NCI-H460 (cell line): ENCODE measurements around the gene CARD19. TPM values are rescaled to one million over a fixed set of nuclear protein-coding genes. Genes with fewer than 3 reads are reported as not detected.
"Not testable (repeated sequence)": the region's sequence is repeated elsewhere in the genome, so short reads cannot be mapped to it uniquely, and the experiment has no call there.

ENCODE experiments used
- DNase-seq: peaks from one replicate; pipeline ENCODE4 v3.0.0-alpha.2; 2016; ENCODE audit warnings: low read depth; ENCODE audit errors: extremely low read depth
- total RNA-seq: library from RNA; depleted of rRNA; stranded (reverse); fragments of >200 nt; shearing (Covaris generic); gene quantifications from 2 replicates; pipeline ENCODE4 v1.2.3, GENCODE V29; 2014

Gene CARD19
- total RNA-seq, 1 experiment from 2014 or later: 62.7 TPM

GRCh38 chr9:93129691-93130500 lies 33.9 kb downstream of the CARD19 start:
- DNase-seq: no peak

GRCh38 chr9:93130861-93131481 lies 35.0 kb downstream of the CARD19 start:
- no peak for DNase-seq

- no peak for DNase-seq
Measured at GRCh38 chr9:93131599-93132286, 35.7 kb downstream of the CARD19 start.

GRCh38 chr9:93132287-93132927 lies 36.4 kb downstream of the CARD19 start:
- no peak for DNase-seq

GRCh38 chr9:93132946-93133680 lies 37.1 kb downstream of the CARD19 start:
- no peak for DNase-seq

- DNase-seq: no peak
Measured at GRCh38 chr9:93133681-93134014, 37.6 kb downstream of the CARD19 start.

- DNase-seq: peak; percentile 47
Measured at GRCh38 chr9:93134015-93134739, 38.2 kb downstream of the CARD19 start, which contains the start of gene NINJ1. Gene NINJ1 (minus strand): TSS chr9:93134251. CDS start chr9:93134217, 34 bp downstream.

GRCh38 chr9:93134740-93135444 lies 38.9 kb downstream of the CARD19 start:
- no peak for DNase-seq

GRCh38 chr9:93136011-93136440 lies 40.0 kb downstream of the CARD19 start:
- DNase-seq: no peak

- no peak for DNase-seq
Measured at GRCh38 chr9:93137362-93137761, 41.3 kb downstream of the CARD19 start.

- DNase-seq: no peak
Measured at GRCh38 chr9:93138171-93138764, 42.3 kb downstream of the CARD19 start.

GRCh38 chr9:93139365-93140182 lies 43.6 kb downstream of the CARD19 start:
- no peak for DNase-seq

- no peak for DNase-seq
Measured at GRCh38 chr9:93141771-93142483, 45.9 kb downstream of the CARD19 start.

GRCh38 chr9:93143830-93144530 lies 48.0 kb downstream of the CARD19 start:
- no peak for DNase-seq

GRCh38 chr9:93146696-93147095 lies 50.7 kb downstream of the CARD19 start:
- not testable (repeated sequence) for DNase-seq

GRCh38 chr9:93147632-93148031 lies 51.6 kb downstream of the CARD19 start:
- DNase-seq: no peak

- no peak for DNase-seq
Measured at GRCh38 chr9:93148721-93149120, 52.7 kb downstream of the CARD19 start.
